ENCODE data around the gene GAPDHS.

Gene GAPDHS

GRCh38 chr19:35540356-35540927, 7.2 kb downstream of the GAPDHS start:
- DNase-seq: no peak

- no peak for DNase-seq
Measured at GRCh38 chr19:35542209-35542608, 9.0 kb downstream of the GAPDHS start.

GRCh38 chr19:35543280-35544109, 10.2 kb downstream of the GAPDHS start:
- no peak for DNase-seq

GRCh38 chr19:35544110-35544802, 11.0 kb downstream of the GAPDHS start:
- no peak for DNase-seq

- DNase-seq: peak; percentile 59
Measured at GRCh38 chr19:35545001-35545854, 12.0 kb downstream of the GAPDHS start, which contains the start of gene TMEM147. TSS of gene TMEM147 (plus strand) at chr19:35545626. CDS start at chr19:35545740, 114 bp downstream.

- DNase-seq: peak; percentile 19
Measured at GRCh38 chr19:35545855-35546381, 12.7 kb downstream of the GAPDHS start.

- DNase-seq: no peak
Measured at GRCh38 chr19:35546532-35546931, 13.3 kb downstream of the GAPDHS start.

- peak; percentile 26 for DNase-seq
Measured at GRCh38 chr19:35549174-35549788, 16.0 kb downstream of the GAPDHS start.

GRCh38 chr19:35549879-35550523, 16.7 kb downstream of the GAPDHS start:
- no peak for DNase-seq

DNA sequence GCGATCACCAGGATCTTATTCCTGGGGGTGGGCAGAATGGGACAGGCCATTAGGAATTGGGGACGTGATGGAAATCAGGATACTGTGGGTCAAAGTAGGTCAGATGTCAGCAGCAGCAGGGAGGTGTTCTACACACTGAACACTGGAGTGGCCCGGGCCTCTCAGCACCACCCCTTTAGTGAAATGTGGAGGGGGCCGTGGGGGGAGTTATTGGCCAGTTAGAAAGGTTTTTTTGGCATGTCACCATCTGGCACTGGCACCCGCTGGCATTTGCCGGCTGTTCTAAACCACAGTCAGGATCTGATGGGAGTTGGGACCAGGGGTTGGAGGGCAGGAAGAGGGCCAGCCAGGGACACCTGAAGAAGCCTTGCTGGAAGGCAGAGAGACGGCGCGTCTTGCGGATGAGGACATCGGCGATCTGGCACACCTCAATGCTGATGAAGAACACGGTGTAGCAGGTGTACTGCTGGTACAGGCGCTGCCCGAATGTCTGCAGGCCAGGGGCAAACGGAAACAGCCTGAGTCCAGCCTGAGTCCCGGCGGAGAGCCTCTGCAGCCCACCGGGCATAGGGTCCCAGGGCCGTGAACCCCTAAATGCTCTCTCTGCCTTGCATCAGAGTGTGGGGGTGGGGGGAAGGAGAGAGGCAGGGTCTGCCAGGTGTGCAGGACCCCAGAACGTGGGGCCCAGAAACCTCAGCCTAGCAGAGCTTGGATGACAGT, 18.0 kb downstream of the GAPDHS start:
- no peak for DNase-seq

DNA sequence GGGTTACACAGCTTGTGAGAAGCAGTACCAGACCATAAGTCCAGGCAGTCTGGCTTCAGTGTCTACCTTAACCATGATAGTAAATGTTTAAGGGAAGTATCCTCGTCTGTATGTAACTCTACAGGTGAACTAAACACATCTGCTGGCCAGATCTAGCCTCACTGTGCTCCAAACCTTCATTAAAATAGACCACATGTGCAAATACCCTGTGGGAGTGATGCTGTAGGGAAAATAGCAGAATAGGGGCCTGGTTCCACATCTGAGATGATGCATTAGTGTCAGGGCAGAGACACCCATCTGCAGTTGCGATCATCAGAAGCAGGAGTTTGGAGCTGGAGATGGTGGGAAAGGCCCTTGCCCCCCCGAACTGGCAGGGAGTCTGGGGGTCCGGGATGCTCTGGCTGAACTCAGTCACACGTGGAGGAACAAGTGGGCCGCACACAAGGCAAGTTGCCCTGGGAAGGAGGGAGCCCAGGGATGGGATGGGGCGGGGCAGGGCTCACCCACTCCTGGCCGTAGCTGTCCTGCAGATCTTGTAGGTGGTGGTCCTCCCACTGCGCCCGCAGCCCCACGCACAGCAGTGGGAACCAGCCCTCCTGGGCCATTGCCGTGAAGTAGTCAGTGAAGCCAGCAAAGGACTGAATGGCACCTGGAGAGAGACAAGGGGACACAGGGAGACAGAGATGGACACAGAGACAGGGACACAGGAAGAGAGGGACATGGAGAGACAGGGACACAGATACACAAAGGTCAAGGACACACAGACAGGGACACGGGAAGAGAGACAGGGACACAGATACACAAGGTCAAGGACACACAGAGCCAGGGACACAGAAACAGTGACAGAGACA, 19.5 kb downstream of the GAPDHS start:
- DNase-seq: no peak

DNA sequence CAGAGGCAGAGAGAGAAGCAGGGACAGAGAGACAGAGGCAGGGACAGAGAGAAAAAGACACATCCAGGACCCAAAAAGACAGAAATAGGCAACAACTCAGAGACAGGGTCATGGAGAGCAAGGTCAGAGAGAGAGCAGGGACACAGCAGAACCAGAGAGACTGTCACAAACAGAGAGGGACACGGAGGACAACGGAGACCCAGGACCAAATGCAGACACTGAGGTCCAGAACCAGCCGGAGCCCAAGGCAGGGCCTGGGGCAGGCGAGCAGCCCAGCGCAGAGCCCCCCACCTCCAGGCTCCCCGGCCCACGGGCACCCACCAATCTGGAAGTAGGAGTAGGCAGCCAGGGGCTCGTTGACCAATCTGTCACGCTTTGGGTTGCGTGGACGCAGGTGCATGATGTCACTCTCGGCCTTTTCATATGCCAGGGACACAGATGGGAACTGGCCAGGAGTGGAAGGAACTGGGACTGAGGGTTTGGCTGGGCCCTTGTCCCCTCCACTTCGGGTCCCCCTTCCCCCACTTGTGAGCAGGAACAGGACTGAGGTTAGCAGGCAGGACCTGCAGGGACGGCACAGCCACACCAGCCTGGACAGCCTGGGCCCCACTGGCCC, 20.2 kb downstream of the GAPDHS start:
- no peak for DNase-seq

GRCh38 chr19:35554076-35554475, 20.8 kb downstream of the GAPDHS start:
- DNase-seq: no peak

DNA sequence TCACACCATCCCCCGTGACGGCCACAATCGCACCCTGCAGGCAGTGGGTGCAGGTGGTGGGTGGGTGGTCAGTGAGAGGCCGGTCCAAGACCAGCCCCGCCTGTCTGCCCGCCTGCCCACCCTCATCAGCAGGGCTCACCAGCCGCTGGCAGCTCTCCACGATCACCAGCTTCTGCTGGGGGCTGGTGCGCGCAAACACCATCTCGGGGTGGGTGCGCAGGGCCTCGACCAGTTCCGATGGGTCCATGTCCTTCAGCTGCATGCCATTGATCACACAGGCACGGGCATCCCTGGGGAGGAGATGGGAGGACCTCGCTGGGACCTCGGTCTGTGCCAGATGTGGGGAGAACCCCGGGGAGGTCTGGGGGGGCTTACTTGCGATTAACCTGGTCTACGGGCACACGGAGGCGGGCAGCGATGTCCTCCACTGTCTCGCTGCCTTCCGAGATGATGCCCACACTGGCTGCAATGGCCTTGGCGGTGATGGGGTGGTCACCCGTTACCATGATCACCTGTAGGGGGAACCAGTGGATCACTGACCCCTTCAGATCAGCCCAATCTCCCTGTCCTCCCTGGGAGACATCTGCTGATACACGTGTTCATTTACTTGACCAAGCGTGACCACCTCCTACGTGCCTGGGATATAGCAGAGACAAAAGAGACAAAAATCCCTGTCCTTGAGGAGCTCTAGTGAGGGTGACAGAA, 22.2 kb downstream of the GAPDHS start:
- DNase-seq: no peak

DNA sequence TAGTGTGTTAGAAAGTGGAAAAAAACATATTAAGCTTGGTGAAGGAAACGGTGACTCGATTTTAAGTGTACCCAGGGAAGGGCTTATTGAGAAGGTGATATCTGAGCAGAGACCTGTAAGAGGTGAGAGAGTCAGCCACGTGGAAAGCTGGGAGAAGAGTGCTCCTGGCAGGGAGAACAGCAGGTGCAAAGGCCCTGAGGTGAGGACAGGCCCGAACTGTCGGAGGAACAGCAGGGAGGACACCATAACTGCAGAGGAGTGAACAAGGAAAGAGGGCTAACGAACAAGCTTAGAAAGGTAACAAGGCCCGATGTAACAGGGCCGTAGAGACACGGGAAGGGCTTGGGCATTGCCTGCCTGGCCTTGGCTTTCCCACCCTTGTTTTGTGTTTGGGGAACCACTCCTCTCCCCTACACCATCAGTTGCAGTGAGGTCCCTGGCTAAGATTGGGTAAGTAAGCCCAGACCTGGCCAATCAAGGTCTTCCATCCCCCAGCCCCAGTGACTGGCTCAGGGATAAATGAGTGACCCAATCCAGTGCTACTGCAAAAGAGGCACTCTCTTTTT, 22.9 kb downstream of the GAPDHS start:
- DNase-seq: no peak

GRCh38 chr19:35556846-35557538, 23.7 kb downstream of the GAPDHS start:
- no peak for DNase-seq

DNA sequence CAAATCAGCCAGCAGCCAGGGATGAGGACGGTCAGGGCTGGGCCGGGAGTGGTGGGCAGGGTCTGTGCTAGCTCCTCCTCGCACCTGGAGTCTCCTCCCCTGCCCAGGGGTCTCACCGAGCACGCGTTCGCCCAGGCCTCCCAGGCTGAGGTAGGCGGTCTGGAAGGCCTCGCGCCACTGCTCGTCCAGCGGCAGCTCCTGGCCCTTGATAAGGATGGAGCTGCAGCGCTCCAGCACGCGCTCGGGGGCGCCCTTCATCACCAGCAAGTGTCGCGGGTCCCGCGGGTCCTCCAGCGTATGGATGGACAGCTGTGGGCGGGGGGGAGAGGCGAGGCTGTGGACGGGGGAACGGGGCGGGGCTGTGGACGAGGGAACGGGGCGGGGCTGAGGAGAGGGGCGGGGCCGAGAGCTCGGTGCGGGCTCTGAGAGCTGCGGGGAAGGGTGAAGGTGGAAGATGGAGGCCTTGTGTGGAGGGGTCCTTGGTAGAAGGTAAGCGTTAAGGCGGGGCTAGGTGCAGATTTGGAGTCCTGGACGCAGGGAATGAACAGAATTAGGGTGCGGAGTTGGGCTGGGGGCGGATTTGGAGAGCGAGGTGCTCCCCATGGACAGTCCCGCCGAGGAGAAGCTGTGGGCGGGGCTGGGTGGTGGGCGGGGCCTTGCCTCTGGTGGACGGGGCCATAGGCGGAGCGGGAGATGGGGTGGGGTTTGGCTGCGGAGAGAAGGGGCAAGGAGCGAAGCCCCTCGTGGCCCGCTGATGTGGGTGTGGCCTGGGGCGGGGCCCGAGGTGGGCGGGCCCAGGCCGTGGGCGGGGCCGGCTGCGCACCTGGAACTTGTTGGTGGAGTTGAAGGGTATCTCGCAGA, 24.5 kb downstream of the GAPDHS start:
- peak; percentile 32 for DNase-seq

All from activated CD4-positive, alpha-beta T cell treated with anti-CD3 and anti-CD28 coated beads for 1 hour (primary cell).